Measurements from ENCODE around the gene HEATR5A.

GRCh38 chr14:31258427-31259039, 161.8 kb downstream of the HEATR5A start:
- TF ChIP-seq CTCF (IDR thresholded peaks at IDR 0.05; ENCODE audit: low read depth, low read length) (no peak), EZH2phosphoT487 (IDR thresholded peaks at IDR 0.05; ENCODE audit: low read depth) (no peak)

All from OCI-LY3 (cell line).